ENCODE results near the gene SLC24A3. TPM values are rescaled to one million over a fixed set of nuclear protein-coding genes. Genes with fewer than 3 reads are reported as not detected.

SLC24A3 gene
- total RNA-seq, 1 donor from 2014 or later, result 0.51 TPM

DNA sequence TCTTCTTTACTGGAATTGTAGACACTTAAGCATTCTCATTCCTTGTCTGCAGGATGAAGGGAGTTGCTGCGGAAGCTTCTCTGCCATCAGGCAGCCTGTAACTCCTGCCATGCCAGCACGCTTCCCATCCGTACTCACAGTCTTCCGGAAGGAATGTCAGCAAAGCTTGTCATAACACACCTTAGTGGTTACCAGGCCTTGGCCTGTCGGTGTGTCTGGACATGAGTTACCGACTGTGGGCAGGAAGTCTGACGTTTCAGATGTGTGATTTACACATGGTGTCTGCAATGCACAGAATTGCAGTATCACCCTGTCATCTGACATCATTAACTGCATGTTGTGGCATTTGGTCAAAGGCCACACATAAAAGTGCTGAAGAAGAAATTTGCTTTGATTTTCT lies 102.2 kb downstream of the SLC24A3 start:
- TF ChIP-seq, protein P1, sequence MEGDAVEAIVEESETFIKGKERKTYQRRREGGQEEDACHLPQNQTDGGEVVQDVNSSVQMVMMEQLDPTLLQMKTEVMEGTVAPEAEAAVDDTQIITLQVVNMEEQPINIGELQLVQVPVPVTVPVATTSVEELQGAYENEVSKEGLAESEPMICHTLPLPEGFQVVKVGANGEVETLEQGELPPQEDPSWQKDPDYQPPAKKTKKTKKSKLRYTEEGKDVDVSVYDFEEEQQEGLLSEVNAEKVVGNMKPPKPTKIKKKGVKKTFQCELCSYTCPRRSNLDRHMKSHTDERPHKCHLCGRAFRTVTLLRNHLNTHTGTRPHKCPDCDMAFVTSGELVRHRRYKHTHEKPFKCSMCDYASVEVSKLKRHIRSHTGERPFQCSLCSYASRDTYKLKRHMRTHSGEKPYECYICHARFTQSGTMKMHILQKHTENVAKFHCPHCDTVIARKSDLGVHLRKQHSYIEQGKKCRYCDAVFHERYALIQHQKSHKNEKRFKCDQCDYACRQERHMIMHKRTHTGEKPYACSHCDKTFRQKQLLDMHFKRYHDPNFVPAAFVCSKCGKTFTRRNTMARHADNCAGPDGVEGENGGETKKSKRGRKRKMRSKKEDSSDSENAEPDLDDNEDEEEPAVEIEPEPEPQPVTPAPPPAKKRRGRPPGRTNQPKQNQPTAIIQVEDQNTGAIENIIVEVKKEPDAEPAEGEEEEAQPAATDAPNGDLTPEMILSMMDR (conservative IDR thresholded peaks at IDR 0.05), result no peak
- H3K4me3 Mint-ChIP-seq, result no peak overlapping the region
- no peak overlapping the region for H3K27ac Mint-ChIP-seq (ENCODE audit: unreplicated experiment)
- peaks cover 11% of the 10 kb centered on the region for H3K4me1 Mint-ChIP-seq
- H3K36me3 Mint-ChIP-seq (ENCODE audit: low read depth), result no peaks in the 10 kb centered on the region
- H3K9me3 Mint-ChIP-seq, result no peaks in the 10 kb centered on the region
- DNase-seq (ENCODE audit: low read depth, low spot score), result no peak
- peaks cover 18% of the 10 kb centered on the region for H3K27me3 Mint-ChIP-seq (ENCODE audit: low read depth)

DNA sequence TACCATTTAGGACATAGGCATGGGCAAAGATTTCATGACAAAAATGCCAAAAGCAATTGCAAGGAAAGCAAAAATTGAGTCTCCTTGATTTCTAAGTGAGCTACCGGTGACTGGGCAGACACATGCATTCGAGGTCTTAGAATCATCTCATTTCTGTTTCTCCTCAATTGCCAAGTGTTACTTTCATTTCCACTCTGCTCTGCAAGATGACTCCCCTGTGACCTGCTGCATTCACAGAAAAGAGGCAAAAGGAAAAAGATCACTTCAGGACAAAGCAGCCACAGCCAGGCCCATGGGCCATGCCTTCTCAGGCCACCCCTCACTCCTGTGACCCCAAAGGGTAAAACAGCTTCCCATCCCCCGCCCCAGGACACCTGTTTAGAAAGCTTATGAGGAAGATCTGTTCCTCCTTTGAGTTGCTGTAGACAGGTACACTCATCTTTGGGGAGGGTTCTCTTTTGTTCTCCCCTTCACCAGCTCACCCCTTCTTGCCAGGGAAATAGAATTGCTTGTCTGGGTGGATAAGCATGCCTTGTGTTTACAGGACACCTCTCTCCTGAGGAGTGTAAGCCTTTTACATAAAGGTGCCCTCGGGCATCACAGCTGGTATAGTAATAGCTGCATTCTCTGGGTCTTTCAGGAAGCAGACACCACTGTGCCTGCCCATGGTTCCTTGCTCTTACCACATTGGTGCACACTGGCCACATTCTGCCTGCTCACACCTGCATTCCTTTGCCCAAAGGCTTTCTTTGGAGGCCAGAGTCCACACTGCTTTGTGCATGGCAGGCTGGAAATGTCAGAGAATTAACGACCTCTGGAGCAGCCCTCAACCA lies 105.0 kb downstream of the SLC24A3 start:
- H3K4me3 Mint-ChIP-seq, result no peak overlapping the region
- TF ChIP-seq, protein P1 (conservative IDR thresholded peaks at IDR 0.05), result no peak

DNA sequence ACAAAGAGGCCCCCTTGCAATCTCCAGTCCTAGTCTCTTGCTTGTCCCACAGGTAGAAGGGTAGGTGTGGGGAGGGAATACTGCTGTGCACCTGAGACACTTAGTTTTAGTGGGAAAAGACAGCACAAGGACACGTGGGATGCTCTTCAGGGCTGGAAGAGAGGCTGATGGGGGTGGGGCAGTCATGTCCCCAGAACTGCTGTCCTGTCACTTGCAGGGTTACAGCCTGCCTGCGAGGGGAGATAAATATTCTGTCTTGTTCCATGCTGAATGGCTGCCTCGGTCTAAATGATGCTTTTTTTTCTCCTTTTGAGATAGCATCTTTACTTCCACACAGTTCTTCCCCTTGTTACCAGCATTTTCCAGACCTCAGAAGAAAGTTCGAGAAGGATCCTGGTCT lies 106.2 kb downstream of the SLC24A3 start:
- no peaks in the 10 kb centered on the region for H3K36me3 Mint-ChIP-seq (ENCODE audit: low read depth)
- peaks cover 21% of the 10 kb centered on the region for H3K4me1 Mint-ChIP-seq
- no peak overlapping the region for H3K4me3 Mint-ChIP-seq
- DNase-seq (ENCODE audit: low read depth, low spot score), result no peak
- H3K9me3 Mint-ChIP-seq, result no peaks in the 10 kb centered on the region
- H3K27ac Mint-ChIP-seq (ENCODE audit: unreplicated experiment), result no peak overlapping the region
- TF ChIP-seq, protein P1 (conservative IDR thresholded peaks at IDR 0.05), result no peak
- H3K27me3 Mint-ChIP-seq (ENCODE audit: low read depth), result peaks cover 23% of the 10 kb centered on the region

More for the DNA sequence above, 105.0 kb downstream of the SLC24A3 start:
- H3K36me3 Mint-ChIP-seq (ENCODE audit: low read depth), result no peaks in the 10 kb centered on the region
- H3K27me3 Mint-ChIP-seq (ENCODE audit: low read depth), result peaks cover 23% of the 10 kb centered on the region
- H3K4me1 Mint-ChIP-seq, result peaks cover 21% of the 10 kb centered on the region
- DNase-seq (ENCODE audit: low read depth, low spot score), result no peak
- H3K9me3 Mint-ChIP-seq, result no peaks in the 10 kb centered on the region
- H3K27ac Mint-ChIP-seq (ENCODE audit: unreplicated experiment), result no peak overlapping the region

DNA sequence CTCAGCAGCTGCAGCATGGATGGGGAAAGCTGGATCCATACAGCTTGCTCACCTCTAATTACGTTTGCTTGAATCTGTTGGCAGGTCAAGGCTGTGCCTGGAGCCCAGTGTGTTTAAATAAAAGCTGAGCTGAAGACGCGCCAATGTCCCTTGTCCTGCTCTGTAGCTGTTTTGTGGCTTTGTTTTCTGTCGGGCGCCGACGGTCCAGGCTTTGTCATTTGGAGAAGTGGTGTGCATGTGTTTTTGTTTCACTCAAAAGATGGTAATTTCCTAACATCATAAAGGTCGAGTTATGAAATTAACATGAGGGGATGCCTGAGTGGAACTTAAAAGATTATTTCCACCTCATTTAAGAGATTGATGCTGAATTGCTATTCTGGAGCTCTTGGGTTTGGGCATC lies 107.6 kb downstream of the SLC24A3 start:
- H3K27ac Mint-ChIP-seq (ENCODE audit: unreplicated experiment), result no peak overlapping the region
- H3K27me3 Mint-ChIP-seq (ENCODE audit: low read depth), result peaks cover 23% of the 10 kb centered on the region
- no peaks in the 10 kb centered on the region for H3K9me3 Mint-ChIP-seq
- no peaks in the 10 kb centered on the region for H3K36me3 Mint-ChIP-seq (ENCODE audit: low read depth)
- DNase-seq (ENCODE audit: low read depth, low spot score), result no peak
- TF ChIP-seq, protein P1 (conservative IDR thresholded peaks at IDR 0.05), result no peak
- H3K4me3 Mint-ChIP-seq, result no peak overlapping the region
- H3K4me1 Mint-ChIP-seq, result peaks cover 21% of the 10 kb centered on the region

DNA sequence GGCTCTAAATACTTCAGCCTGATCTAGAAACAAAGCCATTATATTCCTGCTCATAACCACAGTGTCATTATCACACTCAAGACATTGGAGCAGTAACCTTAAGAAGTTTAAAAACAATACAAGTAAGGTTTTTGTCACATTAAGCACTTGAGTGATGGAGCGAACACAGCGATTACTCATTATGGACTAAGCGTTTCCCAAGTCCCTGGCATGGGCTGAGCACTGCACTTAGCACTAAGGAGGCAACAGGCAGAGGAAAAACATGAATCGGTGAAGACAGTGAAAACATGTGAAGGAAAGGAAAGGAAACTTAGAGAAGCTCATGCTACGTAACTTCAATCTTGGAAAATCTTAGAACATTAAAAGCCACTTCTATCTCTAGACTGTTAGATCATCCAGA lies 108.7 kb downstream of the SLC24A3 start:
- Mint-ChIP-seq H3K9me3 (no peaks in the 10 kb centered on the region), H3K4me1 (peaks cover 21% of the 10 kb centered on the region), H3K36me3 (ENCODE audit: low read depth) (no peaks in the 10 kb centered on the region), H3K27me3 (ENCODE audit: low read depth) (peaks cover 23% of the 10 kb centered on the region), H3K4me3 (no peak overlapping the region), H3K27ac (ENCODE audit: unreplicated experiment) (no peak overlapping the region)
- TF ChIP-seq, protein P1 (conservative IDR thresholded peaks at IDR 0.05), result no peak
- DNase-seq (ENCODE audit: low read depth, low spot score), result no peak
